ENCODE results near the gene ATP11B.

DNA sequence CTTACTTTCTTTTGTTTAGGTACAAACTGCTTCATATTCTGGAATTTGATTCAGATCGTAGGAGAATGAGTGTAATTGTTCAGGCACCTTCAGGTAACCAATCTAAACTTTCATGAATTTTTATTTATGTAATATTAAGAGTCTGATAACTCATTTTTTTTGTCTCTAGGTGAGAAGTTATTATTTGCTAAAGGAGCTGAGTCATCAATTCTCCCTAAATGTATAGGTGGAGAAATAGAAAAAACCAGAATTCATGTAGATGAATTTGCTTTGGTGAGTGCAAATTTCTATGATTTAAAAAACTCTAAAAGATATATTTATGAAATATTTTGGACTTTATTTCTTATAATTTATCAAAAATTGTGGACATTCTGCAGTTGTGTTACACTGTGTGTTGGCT lies 75.8 kb downstream of the ATP11B start:
- TF ChIP-seq RAD21 (IDR thresholded peaks at IDR 0.05 in 1 of 2, conservative IDR thresholded peaks at IDR 0.05 in 1 of 2; ENCODE audit: low read depth in 2 of 2, low read length in 2 of 2): no peak
- TF ChIP-seq SP1 (IDR thresholded peaks at IDR 0.05; ENCODE audit: low read depth, low read length): no peak
- no peak for TF ChIP-seq EGR1 (IDR thresholded peaks at IDR 0.05; ENCODE audit: borderline replicate concordance, low read depth, low read length)

Measured in H1 (cell line).